ENCODE data around the gene COL19A1.

DNA sequence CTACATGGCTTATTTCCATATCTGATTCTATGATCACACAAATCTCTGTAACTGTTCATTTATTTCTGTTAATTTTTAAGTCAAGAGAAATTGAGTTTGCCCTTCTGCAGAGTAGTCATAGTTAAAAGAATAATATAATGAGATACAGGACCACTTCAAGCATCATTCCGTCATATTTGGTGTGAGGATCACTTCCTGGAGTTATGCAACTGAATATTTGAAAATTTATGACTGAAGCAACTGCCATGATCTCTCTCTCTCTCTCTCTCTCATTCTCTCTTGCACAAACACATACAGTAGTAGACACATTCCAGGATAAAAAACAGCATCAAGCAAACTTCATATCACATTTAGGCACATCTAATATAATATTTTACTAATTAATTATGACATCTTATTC, 320.1 kb downstream of the COL19A1 start:
- TF ChIP-seq, protein P1, sequence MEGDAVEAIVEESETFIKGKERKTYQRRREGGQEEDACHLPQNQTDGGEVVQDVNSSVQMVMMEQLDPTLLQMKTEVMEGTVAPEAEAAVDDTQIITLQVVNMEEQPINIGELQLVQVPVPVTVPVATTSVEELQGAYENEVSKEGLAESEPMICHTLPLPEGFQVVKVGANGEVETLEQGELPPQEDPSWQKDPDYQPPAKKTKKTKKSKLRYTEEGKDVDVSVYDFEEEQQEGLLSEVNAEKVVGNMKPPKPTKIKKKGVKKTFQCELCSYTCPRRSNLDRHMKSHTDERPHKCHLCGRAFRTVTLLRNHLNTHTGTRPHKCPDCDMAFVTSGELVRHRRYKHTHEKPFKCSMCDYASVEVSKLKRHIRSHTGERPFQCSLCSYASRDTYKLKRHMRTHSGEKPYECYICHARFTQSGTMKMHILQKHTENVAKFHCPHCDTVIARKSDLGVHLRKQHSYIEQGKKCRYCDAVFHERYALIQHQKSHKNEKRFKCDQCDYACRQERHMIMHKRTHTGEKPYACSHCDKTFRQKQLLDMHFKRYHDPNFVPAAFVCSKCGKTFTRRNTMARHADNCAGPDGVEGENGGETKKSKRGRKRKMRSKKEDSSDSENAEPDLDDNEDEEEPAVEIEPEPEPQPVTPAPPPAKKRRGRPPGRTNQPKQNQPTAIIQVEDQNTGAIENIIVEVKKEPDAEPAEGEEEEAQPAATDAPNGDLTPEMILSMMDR (IDR thresholded peaks at IDR 0.05) = no peak
- no peak for TF ChIP-seq EP300 (IDR thresholded peaks at IDR 0.05)

All from sigmoid colon (tissue), 4 donors.